HG02884 (cell line): Measurements from ENCODE around the gene OR2T33.
"Not testable (repeated sequence)": the region's sequence is repeated elsewhere in the genome, so short reads cannot be mapped to it uniquely, and the experiment has no call there.

Source experiments
- ATAC-seq: cut with Tn5 transposase; IDR thresholded peaks from one replicate; pipeline ENCODE4 v1.9.1; 2021; ENCODE audit warnings: mild to moderate bottlenecking, moderate library complexity; ENCODE audit not compliant: unreplicated experiment

The OR2T33 gene

DNA sequence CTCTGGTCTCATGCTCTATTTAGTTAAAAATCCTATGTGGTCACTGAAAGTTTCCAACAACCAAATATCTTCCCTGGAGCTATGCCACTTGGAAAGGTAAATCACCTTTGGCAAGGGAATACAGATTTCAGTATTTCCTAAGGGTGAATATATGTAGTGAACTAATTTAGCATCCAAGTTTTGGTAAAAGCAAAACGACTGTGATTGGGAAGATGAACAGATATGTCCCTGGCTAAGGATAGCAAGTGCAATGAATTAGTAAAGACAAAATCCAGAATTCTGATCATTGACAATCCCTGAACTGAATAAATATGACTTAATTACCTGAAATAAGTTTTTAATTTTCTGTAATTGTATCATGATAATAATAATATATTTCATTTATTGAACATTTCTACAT, at the start of gene OR2T33:
Gene OR2T33 (minus strand): TSS at position 101 of the 400 bp plus-strand sequence. CDS start 4,162 bp downstream, outside the sequence.
- no peak for ATAC-seq

DNA sequence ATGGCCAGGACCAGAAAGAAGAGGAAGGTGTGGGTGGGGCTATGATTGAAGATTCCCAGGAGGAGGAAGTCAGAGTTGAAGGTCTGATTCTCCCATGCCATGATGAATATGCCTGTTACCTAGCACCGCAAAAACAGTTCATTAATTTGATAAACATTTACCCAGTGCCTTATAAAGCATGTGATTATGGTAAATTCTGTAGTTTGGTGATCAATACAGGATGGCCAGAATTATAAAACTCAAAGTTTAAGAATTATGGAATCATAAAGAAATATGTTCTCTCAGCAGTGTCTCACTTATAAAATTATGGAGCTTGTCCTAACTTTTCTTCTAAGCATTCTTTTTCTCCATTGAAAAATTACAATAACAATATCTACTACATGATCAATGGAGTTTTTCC, 46.7 kb upstream of the OR2T33 start, which contains the start of gene OR2M7:
Gene OR2M7 (minus strand): TSS at position 101 of the 400 bp plus-strand sequence. CDS start 0 bp downstream, at position 101.
- ATAC-seq, result no peak

DNA sequence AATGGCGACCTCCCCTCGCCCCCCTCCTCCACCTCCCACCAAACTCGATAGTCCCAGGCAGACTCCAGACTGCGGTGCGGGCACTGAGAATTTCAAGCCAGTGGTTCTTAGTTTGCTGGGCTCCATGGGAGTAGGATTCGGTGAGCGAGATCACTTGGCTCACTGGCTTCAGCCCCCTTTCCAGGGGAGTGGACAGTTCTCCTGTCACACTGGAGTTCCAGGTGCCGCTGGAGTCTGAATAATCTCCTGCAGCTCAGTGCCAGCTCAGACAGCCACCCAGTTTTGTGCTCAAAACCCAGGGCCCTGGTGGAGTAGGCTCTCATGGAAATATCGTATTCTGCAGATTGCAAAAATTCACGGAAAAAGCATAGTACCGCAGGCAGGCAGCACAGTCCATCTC, 39.0 kb upstream of the OR2T33 start:
- ATAC-seq, result no peak

DNA sequence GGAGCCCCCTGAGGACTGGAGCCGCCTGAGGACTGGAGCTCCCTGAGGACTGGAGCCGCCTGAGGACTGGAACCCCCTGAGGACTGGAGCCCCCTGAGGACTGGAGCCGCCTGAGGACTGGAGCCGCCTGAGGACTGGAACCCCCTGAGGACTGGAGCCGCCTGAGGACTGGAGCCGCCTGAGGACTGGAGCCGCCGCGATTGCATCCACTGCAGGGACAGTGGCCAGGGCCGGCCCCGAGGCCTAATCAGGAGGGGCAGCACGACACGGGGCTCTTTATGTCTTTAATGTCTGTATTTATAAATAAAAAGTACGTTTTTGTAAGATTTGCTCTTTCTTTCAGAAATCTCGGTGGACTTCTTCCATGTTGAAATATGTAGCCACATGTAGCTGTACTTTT, 29.0 kb upstream of the OR2T33 start:
- not testable (repeated sequence) for ATAC-seq

DNA sequence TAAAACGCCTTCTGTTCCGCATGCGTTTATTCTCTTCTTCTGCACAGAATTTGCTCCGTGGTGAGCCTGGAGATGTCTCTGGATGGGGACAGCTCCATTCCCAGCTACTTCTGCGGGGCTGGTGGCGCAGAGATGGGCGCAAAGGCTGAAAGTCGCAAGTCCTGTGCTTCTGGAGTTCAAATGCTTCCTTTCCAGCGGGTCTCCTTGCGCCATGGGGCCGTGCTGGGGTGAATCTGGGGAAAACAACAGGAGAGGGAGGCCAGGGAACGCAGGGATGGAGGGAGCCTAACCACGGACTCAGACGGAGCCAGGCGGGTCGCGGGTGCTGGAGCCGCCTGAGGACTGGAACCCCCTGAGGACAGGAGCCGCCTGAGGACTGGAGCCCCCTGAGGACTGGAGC, 28.3 kb upstream of the OR2T33 start:
- ATAC-seq, result no peak

GRCh38 chr1:248305672-248306071, 27.9 kb upstream of the OR2T33 start:
- not testable (repeated sequence) for ATAC-seq

- ATAC-seq, result no peak
Measured at GRCh38 chr1:248303324-248303723, 25.5 kb upstream of the OR2T33 start, which contains the start of gene OR2T12. Gene OR2T12 (minus strand): TSS chr1:248303424. CDS start chr1:248295578, 7,846 bp downstream.

GRCh38 chr1:248288391-248288790, 10.6 kb upstream of the OR2T33 start:
- no peak for ATAC-seq

- not testable (repeated sequence) for ATAC-seq
Measured at GRCh38 chr1:248273225-248273624, 4.6 kb downstream of the OR2T33 start.

DNA sequence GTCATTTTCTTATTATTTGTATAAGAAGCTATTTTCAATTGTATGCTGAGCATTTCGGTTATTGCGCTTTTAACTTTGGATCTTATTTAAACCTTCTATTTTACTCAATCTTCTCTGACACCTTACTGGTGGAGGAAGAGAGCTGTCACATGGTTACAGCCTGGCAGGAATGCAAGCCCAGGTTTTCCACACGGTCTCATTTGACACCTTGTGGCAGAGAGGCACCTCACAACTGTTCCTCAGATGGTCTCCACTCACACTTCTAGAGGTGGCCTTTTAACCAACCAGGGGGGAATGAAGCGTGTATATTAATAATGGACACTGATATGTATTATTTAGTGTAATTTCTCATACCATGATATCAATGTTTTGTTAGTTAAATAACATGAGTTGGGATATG, 9.6 kb downstream of the OR2T33 start:
- ATAC-seq, result no peak

- ATAC-seq, result not testable (repeated sequence)
Measured at GRCh38 chr1:248259309-248259708, 18.5 kb downstream of the OR2T33 start.

DNA sequence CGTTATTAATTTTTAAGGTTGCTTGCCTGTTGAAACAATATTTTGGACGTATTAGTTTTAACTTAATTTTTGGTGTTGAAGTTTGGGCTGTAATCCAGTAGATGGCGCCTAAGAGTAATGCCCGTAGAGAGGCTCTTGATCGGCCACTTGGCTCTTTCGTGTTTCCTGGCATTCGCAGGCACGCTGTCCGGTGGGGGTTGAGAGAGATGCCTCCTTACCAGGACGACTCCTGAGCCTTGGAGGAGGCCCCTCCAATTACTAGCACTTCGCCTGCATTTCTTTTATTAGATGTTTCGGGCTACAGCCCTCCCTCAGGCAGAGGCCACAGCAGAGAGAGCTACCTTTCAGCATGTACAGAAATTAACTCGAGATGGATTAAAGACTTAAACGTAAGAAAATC, 34.6 kb downstream of the OR2T33 start:
- peak; percentile 94 for ATAC-seq

GRCh38 chr1:248239478-248239877, 38.3 kb downstream of the OR2T33 start:
- no peak for ATAC-seq

DNA sequence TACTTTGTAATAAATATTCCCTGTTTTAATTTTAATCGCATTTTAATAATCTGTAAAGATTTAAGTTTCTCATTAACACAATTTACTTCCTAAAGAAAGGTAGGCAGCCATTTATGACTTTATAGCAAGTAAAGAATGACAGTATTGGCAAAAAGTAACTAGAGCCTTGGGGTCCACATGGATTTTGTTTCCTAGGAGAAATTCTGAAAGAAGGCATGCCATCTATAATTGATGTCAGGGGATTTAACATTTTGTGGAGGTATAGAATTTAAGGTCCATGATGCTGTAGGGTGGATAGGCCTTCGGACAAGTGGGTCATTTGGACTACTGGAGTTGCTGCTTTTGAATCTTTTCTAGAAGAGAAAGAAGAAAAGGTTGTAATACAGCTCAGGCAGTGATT, 46.7 kb downstream of the OR2T33 start, which contains the start of gene OR2M4:
Gene OR2M4 (plus strand): TSS at position 301 of the 400 bp plus-strand sequence. CDS start 7,512 bp downstream, outside the sequence.
- no peak for ATAC-seq

DNA sequence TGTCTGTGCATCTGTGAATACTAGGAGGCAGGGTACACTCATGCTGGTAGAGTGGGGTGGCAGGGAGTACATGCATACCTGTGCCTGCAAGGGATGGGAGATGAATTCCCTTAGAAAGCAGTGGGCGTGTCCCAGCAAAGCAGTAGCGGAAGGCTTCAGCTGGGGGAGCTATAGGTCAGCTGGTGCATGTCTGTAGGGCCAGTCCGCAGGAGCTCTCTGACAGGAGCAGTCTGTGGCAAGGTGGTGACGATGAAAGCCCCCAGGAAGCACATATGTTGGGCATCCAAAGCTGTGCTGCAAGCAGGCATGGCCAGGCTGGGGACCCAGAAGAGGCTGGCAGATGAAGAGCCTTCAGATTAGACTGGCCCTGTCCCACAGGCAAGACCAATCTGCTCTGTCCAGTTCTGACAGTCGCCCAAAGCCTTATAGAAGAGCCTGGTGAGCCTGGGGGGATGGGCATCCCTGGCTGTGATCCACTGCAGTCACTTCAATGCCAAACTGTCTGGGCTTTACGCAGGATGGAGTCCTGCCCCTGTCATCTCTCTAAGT, 48.3 kb downstream of the OR2T33 start:
- no peak for ATAC-seq

- ATAC-seq, result no peak
Measured at GRCh38 chr1:248225537-248225936, 52.2 kb downstream of the OR2T33 start.
